HG02870 (cell line): Measurements from ENCODE around the gene ULK4.
A peak's percentile ranks its signal among the peaks of the same experiment; 100 is the strongest.
"Not testable (repeated sequence)": the region's sequence is repeated elsewhere in the genome, so short reads cannot be mapped to it uniquely, and the experiment has no call there.

Experiments used
- ATAC-seq: cut with Tn5 transposase; IDR thresholded peaks from one replicate; pipeline ENCODE4 v1.9.1; 2021; ENCODE audit warnings: mild to moderate bottlenecking, moderate library complexity; ENCODE audit not compliant: unreplicated experiment

ULK4 gene

DNA sequence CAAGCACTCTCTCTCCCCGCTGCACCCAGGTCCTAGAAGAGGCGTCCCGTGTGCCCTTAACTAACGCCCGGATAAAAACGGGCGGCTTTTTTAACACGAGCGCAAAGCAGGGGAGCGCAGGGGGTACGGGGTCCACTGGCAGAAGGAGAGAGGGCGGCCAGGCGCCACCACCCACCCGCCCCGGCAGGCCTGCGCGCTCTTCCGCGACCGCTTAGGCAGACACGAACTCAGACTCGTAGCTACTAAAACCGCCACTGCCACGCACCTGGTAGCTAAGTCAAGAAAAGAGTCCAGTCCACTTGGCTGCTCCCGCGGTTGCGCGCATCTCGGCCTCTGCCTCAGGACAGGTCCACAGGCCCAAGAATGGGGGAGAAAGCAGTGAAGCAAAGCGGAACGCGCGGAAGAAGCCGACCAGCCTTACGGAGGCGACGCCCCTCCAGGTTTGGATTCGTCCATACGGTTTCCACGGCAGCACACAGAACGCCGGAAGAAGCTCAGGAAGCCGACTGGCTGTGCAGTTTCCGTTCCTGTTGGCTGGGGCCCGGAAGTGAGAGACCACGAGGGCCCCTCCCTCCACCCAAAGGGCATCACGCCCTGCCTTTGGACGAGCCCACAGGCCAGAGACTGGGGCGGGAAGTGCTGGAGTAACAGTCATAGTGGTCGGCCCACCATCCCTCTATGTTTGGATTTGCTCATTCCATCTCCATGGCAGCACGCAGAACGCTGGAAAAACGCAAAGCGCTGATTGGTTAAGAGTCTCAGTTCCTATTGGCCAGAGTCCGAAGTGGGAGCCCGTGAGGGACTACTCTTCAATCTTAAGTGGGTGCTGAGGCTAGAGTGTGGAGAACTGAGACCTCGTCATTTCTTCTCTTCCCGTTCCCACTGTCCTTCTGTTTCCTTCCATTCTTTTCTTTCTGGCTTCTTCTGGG, at the start of gene ULK4:
TSS of gene ULK4 (minus strand) at position 353 of the 929 bp plus-strand sequence. CDS start 7,344 bp downstream, outside the sequence.
- peak; percentile 84 for ATAC-seq

DNA sequence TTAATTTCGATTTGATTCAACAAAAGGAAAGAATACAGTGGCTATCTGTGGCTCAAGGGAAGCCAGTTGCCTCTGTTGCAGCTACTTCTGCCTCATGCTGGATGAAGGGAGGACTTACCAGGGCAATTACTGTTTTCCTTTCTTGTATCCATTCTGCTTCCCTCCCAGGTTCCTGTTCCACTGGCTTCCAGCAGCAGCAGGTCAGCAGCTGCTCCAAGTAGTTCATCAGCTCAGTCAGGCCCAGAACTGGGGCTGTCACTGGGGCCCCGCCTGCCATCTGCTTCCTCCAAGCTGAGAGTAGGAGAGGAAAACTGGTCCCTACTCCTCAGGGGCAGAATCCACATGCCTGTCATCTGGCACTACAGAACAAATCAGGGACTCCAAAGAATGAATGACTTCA, 48.6 kb upstream of the ULK4 start:
- no peak for ATAC-seq

DNA sequence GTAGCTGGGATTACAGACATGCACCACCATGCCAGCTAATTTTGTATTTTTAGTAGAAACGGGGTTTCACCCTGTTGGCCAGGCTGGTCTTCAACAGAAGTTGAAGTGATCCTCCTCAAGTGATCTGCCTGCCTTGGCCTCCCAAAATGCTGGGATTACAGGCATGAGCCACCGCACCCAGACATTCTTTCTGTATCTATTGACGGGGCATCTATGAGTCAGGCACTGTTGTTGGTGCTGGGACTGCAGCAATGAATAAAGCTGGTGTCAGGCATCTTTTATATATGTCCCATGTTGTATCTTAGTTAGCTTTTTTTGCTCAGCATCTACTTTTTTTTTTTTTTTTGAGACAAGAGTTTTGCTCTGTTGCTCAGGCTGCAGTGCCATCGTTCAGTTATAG, 47.6 kb upstream of the ULK4 start:
- ATAC-seq: no peak

DNA sequence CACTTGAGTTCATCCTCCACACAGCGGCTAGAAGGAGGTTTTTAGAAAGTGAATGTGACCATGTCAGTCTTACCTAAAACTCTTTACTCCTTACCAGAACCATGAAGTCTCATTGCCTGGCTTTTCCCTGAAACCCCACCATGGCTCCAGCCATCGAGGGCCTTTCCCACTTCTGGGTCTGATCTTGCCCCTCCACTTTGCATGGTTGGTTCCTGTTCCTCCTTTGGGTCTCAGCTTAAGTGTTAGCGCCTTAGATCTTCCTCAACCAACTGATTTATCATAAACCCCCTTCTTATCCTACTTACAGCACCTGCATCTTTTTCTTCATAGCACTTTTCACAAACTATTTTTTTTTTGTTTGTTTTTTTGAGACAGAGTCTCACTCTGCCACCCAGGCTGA, 45.9 kb upstream of the ULK4 start:
- ATAC-seq: no peak

DNA sequence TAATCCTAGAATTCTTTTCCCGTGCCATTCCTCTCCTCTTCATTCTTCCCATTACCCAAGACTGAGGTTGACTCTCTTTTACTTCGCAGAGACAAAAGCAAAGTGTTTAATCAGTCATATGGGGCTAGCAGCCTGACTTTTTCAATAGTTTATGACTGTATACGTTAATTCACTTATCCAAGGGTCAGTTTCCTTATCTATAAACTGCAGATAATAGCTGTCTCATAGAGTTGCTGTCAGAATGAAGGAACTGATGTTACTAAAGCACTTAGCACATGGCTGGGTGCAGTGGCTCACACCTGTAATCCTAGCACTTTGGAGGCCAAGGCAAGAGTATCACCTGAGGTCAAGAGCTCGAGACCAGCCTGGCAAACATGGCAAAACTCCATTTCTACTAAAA, 43.5 kb upstream of the ULK4 start:
- ATAC-seq: no peak

DNA sequence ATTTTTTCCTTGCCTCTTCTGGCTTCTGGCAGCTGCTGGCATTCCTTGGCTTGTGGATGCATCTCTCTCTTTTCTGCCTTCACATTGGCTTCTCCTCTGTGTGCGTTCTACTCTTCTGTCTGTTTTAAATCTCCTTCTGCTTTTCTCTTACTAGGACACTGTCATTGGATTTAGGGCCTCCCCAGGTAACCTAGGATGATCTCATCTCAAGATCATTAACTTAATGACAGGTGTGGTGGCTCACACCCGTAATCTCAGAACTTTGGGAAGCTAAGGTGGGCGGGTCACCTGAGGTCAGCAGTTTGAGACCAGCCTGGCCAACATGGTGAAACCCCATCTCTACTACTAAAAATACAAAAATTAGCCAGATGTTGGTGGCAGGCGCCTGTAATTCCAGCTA, 40.9 kb upstream of the ULK4 start:
- no peak for ATAC-seq

DNA sequence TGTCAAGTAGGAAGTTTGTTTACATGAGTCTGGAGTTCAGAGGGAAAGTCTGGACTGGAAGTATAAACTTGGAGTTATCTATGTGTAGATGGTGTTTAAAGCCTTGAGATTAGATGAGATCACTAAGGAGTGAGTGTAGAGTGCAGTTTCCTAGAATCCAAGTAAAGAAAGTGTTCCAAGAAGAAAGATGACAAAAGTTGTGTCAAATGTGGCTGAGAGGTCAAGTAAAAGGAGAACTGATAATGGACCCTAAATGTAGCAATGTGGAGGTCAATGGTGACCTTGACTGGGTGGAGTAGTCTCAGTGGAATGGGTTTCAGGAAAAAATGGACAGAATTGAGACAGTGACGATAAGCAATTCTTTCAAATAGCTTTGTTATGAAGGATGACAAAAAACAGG, 39.9 kb upstream of the ULK4 start:
- ATAC-seq: no peak

DNA sequence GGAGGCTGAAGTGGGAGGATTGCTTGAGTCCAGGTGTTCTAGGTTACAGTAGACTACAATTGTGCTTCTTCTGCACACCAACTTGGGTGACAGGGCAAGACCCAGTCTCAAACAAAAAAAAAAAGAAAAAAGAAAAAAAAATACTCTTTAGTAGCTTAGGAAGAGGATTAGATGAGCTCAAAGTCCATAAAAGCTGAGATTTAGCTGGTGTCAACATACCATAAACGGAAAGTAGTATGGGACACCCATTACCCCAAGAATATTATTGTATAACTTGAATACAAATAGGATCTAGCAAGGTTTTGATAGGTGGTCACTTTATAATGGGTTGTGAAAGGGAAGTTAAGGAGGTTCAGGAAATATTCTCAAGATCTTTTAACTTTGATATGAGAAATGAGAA, 38.0 kb upstream of the ULK4 start:
- ATAC-seq: no peak

DNA sequence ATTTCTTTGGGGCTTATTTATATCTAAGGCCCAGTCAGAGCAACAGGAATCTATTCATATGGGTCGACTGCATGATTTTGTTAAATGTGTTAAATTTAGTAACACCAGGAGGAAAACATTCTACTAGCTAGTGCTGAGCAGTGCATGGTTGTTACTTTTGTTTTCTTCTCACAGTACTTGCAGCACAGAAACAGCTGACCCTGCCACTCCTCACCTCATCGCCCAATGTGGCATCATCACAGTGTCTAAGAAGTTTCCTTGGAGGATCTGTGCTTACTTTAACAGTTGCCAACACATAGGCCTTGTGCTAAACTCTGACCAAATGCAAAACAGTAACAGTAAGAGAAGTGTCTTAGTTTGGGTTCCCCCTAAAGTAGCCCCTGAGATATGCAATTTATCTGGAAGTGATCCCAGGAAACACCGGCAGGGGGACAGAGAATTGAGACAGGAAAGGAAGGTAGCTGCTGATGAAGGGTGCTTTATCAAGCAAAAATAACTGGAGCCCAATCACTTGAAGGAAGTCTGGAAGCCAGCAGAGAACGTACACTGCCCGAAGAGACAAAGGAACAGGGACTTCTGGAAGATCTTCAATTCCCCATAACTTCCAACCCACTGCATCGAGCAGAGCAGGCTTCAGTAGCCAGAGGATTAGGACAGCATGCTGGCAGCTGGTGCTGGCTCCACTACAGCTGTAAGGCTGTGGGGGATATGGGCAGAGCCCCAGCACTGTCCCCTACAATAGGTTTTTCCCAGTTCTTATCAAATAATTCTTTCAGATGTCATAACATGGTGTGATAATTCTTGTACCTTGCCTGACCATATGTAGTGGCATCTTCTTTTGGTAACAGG, 36.0 kb upstream of the ULK4 start:
- no peak for ATAC-seq

DNA sequence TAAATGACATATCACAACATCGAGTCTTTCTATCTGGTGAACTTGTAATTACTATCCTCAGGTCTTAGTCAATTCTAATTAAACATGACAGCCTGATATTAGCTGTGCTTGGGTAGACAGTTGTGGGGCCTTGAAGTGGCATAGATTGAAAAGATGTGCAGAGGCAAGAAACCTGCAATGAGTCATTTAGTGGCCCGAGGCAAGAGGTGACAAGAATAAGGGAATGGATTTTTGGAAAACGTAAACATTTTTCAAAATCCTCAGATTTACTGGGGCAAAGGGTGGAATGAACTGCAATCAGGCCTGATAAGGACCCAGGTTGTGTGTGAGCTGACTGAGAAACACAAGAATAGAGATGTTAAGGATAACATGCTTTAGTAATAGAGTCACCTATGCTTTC, 29.5 kb upstream of the ULK4 start:
- no peak for ATAC-seq

DNA sequence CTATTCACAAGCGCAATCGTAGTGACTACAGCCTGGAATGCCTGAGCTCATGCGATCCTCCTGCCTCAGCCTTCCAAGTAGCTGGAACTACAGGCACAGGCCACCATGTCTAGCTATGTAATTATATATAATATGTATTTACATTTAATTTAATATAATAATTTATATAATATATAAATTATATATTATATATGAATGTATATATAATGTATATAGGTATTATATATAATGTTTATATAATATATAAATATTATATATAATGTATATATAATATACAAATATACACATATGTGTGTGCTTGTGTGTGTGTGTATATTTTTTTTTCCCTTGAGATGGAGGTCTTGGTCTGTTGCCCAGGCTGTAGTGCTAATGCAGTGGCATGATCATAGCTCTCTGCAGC, 27.6 kb upstream of the ULK4 start:
- no peak for ATAC-seq

DNA sequence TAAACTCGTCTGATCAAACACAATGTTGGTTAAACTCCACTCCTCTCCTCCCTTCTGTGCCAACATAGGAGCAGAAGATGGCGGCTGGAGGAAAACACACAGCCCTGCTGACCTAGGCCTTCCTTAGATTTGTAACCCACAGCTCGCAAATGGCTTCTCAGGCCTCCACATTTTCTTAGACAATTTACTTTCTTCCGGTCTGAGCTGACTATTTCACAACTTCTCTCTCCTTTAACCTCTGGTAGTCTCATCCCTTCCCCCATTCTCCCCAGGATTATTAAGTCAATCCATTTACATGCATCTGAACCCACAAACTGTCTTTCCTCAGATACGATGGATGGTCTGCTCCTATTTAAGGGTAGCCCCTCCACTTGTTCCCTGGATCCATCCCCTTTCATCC, 25.7 kb upstream of the ULK4 start:
- no peak for ATAC-seq

DNA sequence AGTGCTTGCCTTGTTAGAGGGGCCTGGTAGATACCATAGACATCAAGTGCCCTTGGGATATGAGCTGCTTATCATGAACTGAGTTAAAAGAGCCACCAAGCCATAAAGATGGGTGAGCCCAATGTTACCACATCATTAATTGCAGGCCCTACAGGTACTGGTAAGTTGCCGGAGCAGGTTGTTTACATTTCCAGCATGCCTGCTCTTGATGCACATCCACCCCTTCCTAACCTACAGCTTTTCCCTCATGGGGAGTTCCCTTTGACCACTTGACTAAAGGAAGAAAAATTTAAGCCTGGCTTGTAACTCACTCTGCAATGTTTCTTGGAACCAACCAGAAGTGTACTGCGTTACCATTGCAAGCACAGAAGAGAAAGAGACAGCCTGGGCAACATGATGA, 24.7 kb upstream of the ULK4 start:
- ATAC-seq: no peak

DNA sequence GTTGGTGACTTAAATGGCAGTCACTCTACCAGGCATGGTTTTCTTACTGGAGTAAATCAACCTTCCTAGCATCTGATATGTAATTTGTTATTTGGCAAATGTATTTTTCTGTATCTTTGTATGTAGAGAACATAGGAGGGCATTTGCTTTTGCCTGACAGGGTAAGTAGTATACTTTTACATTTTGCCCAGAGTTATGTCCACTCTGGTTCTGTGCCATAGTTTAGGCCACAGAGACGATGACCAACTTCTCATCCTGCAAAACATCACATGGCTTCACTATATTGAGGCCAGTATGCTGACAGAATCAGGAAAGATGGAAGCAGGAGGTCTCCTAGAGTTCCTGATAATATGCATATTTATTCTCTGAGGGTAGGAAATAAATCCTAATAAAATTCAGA, 23.1 kb upstream of the ULK4 start:
- ATAC-seq: no peak

DNA sequence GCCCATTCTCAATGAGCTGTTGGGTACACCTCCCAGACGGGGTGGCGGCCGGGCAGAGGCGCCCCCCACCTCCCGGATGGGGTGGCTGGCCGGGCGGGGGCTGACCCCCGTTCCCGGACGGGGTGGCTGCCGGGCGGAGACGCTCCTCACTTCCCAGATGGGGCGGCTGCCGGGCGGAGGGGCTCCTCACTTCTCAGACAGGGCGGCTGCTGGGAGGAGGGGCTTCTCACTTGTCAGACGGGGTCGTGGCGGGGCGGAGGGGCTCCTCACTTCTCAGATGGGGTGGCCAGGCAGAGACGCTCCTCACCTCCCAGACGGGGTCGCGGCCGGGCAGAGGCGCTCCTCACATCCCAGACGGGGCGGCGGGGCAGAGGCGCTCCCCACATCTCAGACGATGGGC, 21.2 kb upstream of the ULK4 start:
- not testable (repeated sequence) for ATAC-seq

DNA sequence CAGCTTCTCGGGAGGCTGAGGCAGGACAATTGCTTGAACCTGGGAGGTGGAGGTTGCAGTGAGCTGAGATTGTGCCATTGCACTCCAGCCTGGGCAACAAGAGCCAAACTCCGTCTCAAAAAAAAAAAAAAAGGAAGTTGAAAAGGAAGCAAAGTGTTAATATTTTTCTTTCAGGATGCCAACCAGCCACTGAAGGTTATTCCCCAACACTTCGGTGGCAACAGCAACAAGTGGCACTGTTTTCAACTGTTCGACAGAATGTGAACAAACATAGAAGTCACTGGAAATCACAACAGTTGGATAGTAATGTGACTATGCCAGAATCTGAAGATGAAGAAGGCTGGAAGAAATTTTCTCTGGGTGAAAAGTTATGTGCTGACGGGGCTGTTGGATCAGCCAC, 15.5 kb upstream of the ULK4 start:
- ATAC-seq: not testable (repeated sequence)

DNA sequence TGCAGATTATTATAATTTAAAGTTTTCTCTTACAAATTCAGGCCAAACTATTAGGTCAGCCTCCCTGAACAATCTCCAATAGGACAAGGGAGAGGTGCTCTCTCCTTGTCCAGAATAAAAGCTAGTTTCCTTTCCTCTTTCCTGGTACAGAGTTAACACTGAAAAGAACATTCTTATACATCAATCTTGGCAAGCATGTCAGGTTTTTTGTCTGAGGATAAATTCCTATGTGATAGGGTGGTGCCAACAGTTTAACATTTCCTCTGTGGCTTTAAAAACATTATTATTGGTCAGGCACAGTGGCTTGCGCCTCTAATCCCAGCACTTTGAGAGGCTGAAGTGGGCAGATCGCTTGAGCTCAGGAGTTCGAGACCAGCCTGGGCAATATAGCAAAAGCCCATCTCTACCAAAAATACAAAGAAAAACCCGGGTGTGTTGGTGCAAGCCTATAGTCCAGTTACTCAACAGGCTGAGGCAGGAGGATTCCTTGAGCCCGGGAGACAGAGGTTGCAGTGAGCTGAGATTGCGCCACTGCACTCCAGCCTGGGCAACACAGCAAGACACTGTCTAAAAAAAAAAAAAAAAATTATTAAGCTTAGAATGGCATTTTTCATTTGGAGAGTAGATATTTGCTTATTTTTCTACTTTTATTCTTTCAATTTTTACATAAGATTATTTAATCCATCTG, 13.7 kb upstream of the ULK4 start:
- ATAC-seq: no peak

DNA sequence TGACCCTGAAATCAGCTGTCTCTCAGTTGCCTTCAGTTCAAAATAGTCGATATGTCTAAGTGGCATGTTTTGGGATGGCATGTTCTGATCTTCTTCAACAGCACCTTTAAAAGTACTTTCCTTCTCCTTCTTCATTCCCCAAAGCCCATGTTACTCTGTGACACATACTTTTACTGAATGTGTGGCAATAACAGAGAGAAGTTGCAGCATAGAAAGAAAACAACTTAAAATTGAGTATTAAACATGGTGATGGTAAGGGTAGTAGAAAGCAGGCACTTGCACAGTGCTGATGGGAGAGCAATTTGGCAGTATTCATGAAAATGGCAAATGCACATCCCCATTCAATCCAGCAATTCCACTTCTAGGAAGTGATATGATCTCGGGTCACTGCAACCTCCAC, 12.3 kb upstream of the ULK4 start:
- no peak for ATAC-seq

DNA sequence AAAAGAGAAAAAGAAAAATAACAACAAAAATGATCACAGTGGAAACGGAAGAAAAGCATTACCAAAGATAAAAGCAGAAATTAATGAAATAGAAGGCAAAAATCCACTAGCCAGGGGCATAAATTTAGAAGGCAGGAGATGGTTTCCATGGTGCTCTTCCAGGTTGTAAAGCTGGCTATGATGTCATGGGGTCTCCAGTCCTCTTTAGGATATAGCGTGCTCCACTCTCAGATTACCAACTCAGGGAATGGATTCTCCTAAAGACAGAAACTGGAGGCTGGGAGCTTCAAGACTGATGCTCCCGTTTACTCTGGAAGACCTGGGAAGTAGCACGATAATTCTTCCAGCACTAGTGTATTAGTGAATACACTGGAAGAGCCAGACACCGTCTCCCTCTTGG, 10.9 kb upstream of the ULK4 start:
- no peak for ATAC-seq

DNA sequence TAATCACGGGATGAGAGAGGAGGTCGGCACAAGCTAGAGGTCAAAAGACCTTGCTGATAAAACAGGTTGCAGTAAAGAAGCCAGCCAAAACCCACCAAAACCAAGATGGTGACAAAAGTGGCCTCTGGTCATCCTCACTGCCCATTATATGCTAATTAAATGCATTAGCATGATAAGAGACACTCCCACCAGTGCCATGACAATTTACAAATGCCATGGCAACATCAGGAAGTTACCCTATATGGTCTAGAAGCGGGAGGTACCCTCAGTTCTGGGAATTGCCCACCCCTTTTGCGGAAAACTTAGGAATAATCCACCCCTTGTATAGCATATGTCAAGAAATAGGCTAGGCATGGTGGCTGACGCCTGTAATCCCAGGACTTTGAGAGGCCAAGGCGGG, 4.3 kb upstream of the ULK4 start:
- ATAC-seq: no peak

DNA sequence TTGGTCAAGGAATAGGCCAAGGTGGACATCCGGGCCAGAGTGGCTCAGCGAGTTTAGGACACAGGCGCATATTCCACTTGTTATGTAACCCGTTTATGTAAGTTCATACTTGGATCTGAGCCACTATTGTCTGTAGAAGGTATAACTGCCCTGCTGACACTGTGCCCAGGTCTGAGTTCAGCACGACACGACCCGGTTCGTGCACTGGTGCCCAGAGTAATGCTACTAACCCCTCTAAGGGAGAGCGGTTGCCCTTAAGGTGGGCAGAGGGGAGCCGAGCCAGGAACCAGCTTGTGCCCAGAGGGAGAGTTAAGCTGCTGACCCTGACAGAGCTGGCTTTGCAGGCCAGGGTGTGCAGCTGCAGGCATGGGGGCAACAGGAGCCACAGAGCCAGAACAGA, 1.9 kb upstream of the ULK4 start:
- no peak for ATAC-seq
